Measurements from ENCODE around the gene RETREG2. TPM values are rescaled to one million over a fixed set of nuclear protein-coding genes. Genes with fewer than 3 reads are reported as not detected.

Gene RETREG2
- total RNA-seq, 1 donor from 2014 or later: 34.4 TPM

GRCh38 chr2:219215871-219216534 is 37.9 kb downstream of the RETREG2 start:
- TF ChIP-seq CTCF (conservative IDR thresholded peaks at IDR 0.05; ENCODE audit: low read depth, low read length): no peak
- no peak for DNase-seq (ENCODE audit: low read depth)
- no peak overlapping the region for H3K4me3 ChIP-seq (ENCODE audit: low read depth, low read length)

GRCh38 chr2:219216535-219216915 is 38.5 kb downstream of the RETREG2 start:
- H3K4me3 ChIP-seq (ENCODE audit: low read depth, low read length): no peak overlapping the region
- no peak for TF ChIP-seq CTCF (conservative IDR thresholded peaks at IDR 0.05; ENCODE audit: low read depth, low read length)
- DNase-seq (ENCODE audit: low read depth): no peak

GRCh38 chr2:219218217-219218731 is 40.2 kb downstream of the RETREG2 start:
- H3K4me3 ChIP-seq (ENCODE audit: low read depth, low read length): peak overlapping the region; percentile 62
- DNase-seq (ENCODE audit: low read depth): no peak
- TF ChIP-seq CTCF (conservative IDR thresholded peaks at IDR 0.05; ENCODE audit: low read depth, low read length): no peak

GRCh38 chr2:219218732-219219701 is 40.9 kb downstream of the RETREG2 start, which contains the start of gene ABCB6:
TSS of gene ABCB6 (minus strand) at chr2:219218958. CDS start at chr2:219218673, 285 bp downstream.
- DNase-seq (ENCODE audit: low read depth): no peak
- no peak for TF ChIP-seq CTCF (conservative IDR thresholded peaks at IDR 0.05; ENCODE audit: low read depth, low read length)
- peak within 1 kb of the TSS; percentile 62 for H3K4me3 ChIP-seq (ENCODE audit: low read depth, low read length)

- no peak for DNase-seq (ENCODE audit: low read depth)
- no peak for TF ChIP-seq CTCF (conservative IDR thresholded peaks at IDR 0.05; ENCODE audit: low read depth, low read length)
- no peak overlapping the region for H3K4me3 ChIP-seq (ENCODE audit: low read depth, low read length)
These were observed 41.9 kb downstream of the RETREG2 start for GRCh38 chr2:219219784-219220532.

GRCh38 chr2:219220652-219221402 is 42.8 kb downstream of the RETREG2 start:
- no peak overlapping the region for H3K4me3 ChIP-seq (ENCODE audit: low read depth, low read length)
- no peak for DNase-seq (ENCODE audit: low read depth)
- TF ChIP-seq CTCF (conservative IDR thresholded peaks at IDR 0.05; ENCODE audit: low read depth, low read length): no peak

All from epithelial cell of proximal tubule (primary cell).